Left ventricle myocardium inferior (tissue), 1 donor: ENCODE measurements around the gene TMA7. TPM values are rescaled to one million over a fixed set of nuclear protein-coding genes. Genes with fewer than 3 reads are reported as not detected.
A peak's percentile ranks its signal among the peaks of the same experiment; 100 is the strongest.

ENCODE experiments used
- DNase-seq: peaks from one replicate; pipeline ENCODE4 v3.0.0-alpha.2; 2020
- H3K27ac ChIP-seq: fragments of 200-600 bp; replicated peaks from 2 replicates; pipeline ENCODE4 v1.8.0; 2021
- H3K27me3 ChIP-seq: fragments of 200-600 bp; 2 replicates; pipeline ENCODE4 v1.8.0; 2021; ENCODE audit warnings: low read depth
- H3K36me3 ChIP-seq: fragments of 200-600 bp; 2 replicates; pipeline ENCODE4 v1.8.0; 2021
- H3K4me1 ChIP-seq: fragments of 200-600 bp; 2 replicates; pipeline ENCODE4 v1.8.0; 2021
- H3K4me3 ChIP-seq: fragments of 200-600 bp; 2 replicates; pipeline ENCODE4 v1.8.0; 2021; ENCODE audit warnings: mild to moderate bottlenecking, moderate library complexity
- H3K9me3 ChIP-seq: fragments of 200-600 bp; replicated peaks from 2 replicates; pipeline ENCODE4 v1.8.0; 2021
- CTCF ChIP-seq: fragments of 200-600 bp; IDR thresholded peaks from 2 replicates; pipeline ENCODE4 v1.8.0; 2021; ENCODE audit warnings: antibody characterized with exemption, mild to moderate bottlenecking, borderline replicate concordance
- intact Hi-C: fragments of 100-400 bp; cut with micrococcal nuclease; formaldehyde crosslinking; loops from one replicate; pipeline ENCODE4 v1.11.0; 2022
- total RNA-seq: library from RNA; stranded (reverse); fragmentation: NEBNext Ultra II Directional; extraction: Animal tissue kit (Norgen Biotek cat#: 25700); gene quantifications from one replicate; pipeline ENCODE4 v1.2.1, GENCODE V29; 2021
- donor health status: DM: no; HTN: yes; CAD: no; lungs with severe emphysema.

Gene TMA7
- total RNA-seq, 1 donor from 2014 or later: 258 TPM

DNA sequence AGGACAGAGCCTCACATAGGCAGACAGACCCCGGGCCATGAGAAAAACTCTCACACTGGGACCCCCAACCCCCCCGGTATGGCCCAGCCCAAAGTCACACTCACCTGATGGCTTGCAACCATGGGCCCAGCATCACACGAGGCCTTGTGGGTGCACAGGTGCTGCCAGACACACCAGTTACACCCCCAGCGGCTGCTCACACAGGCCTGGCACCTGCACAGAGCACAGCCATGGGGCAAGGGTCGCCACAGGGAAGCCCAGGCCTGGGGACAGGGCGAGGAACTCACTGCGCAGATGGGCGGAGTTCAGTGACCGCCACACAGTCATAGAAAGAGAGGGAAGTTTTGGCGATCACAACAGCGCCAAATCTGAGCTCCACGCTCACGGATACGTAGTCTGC is 19.5 kb upstream of the TMA7 start:
- H3K9me3 ChIP-seq: no peaks in the 10 kb centered on the region
- H3K27ac ChIP-seq: no peak overlapping the region
- no peaks in the 10 kb centered on the region for H3K27me3 ChIP-seq
- no peak for TF ChIP-seq CTCF
- no peak overlapping the region for H3K4me3 ChIP-seq
- peaks cover 45% of the 10 kb centered on the region for H3K4me1 ChIP-seq
- H3K36me3 ChIP-seq: peaks cover 47% of the 10 kb centered on the region
- intact Hi-C loops: no loop called here
- DNase-seq: no peak

DNA sequence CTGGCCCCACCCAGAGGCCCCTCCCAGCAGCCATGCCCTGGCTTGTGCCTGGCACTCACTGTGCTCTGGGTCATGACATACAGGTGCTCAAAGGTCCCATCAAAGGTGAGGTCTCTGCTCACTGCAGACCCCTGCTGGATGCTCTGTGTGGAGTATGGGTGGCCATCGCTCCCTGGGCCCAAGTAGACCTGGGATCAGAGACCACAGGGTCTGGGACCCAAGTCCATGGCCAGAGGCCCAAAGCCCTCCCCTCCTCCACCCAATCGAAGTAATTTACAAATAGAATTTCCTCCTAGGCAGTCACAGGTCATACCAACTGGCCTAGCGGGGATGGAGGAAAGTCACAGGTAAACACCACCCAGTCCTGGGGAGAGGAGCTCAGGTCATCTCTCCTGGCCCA is 17.8 kb upstream of the TMA7 start:
- intact Hi-C loops: no loop called here
- Histone ChIP-seq H3K9me3 (no peaks in the 10 kb centered on the region), H3K27me3 (no peaks in the 10 kb centered on the region), H3K4me1 (peaks cover 62% of the 10 kb centered on the region), H3K27ac (no peak overlapping the region), H3K4me3 (no peak overlapping the region), H3K36me3 (peaks cover 31% of the 10 kb centered on the region)
- no peak for DNase-seq
- TF ChIP-seq CTCF: no peak

DNA sequence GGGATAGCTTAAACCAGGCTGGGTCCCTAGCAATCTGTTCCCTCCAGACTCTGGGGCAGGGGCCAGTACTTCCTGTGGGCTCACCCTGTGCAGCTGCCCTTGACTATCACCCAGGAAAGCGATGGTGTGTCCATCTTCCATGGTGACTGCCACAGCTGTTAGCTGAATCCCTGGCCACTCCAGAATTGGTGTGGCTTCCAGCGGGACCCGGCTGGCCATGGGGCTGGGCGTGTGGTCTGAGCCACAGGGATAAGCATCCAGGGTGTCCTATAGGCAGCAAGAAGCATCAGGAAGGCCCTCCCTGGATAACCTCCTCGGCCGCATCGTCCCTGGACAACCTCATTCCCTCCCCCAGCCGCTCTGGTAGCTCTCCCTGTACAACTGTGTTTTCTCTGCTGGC is 17.4 kb upstream of the TMA7 start:
- no peaks in the 10 kb centered on the region for H3K27me3 ChIP-seq
- H3K4me1 ChIP-seq: peaks cover 66% of the 10 kb centered on the region
- H3K36me3 ChIP-seq: peaks cover 27% of the 10 kb centered on the region
- intact Hi-C loops: no loop called here
- no peak for DNase-seq
- H3K4me3 ChIP-seq: no peak overlapping the region
- TF ChIP-seq CTCF: no peak
- H3K9me3 ChIP-seq: no peaks in the 10 kb centered on the region
- no peak overlapping the region for H3K27ac ChIP-seq

- no peak for TF ChIP-seq CTCF
These were observed 16.7 kb upstream of the TMA7 start for GRCh38 chr3:48423241-48423882.

GRCh38 chr3:48423883-48424695 is 16.0 kb upstream of the TMA7 start:
- peak overlapping the region; percentile 94 for H3K27ac ChIP-seq
- intact Hi-C loops: no loop called here
- no peak overlapping the region for H3K4me3 ChIP-seq
- H3K4me1 ChIP-seq: peaks cover 80% of the 10 kb centered on the region
- no peak for TF ChIP-seq CTCF
- no peak for DNase-seq
- H3K27me3 ChIP-seq: no peaks in the 10 kb centered on the region
- H3K9me3 ChIP-seq: no peaks in the 10 kb centered on the region
- peaks cover 14% of the 10 kb centered on the region for H3K36me3 ChIP-seq

More at GRCh38 chr3:48423241-48423882, 16.7 kb upstream of the TMA7 start:
- no peak for DNase-seq
- intact Hi-C loops: no loop called here
- Histone ChIP-seq H3K9me3 (no peaks in the 10 kb centered on the region), H3K27ac (no peak overlapping the region), H3K27me3 (no peaks in the 10 kb centered on the region), H3K4me3 (no peak overlapping the region), H3K4me1 (peaks cover 73% of the 10 kb centered on the region), H3K36me3 (peaks cover 20% of the 10 kb centered on the region)
